ENCODE data around the gene SRP68. TPM values are rescaled to one million over a fixed set of nuclear protein-coding genes. Genes with fewer than 3 reads are reported as not detected.

The SRP68 gene
- total RNA-seq, result 19.5 and 24.0 TPM in 2 replicates

GRCh38 chr17:76072148-76072858 lies at the start of gene SRP68:
Gene SRP68, minus strand, starts transcription at chr17:76072517. Its CDS starts 26 bp downstream, at chr17:76072491.

GRCh38 chr17:76103274-76104139 lies 31.2 kb upstream of the SRP68 start, which contains the start of gene EXOC7:
Gene EXOC7, minus strand, starts transcription at chr17:76103787. Its CDS starts 95 bp downstream, at chr17:76103692.

GRCh38 chr17:76078860-76079534 lies 6.7 kb upstream of the SRP68 start, which contains the start of gene ZACN:
Gene ZACN, plus strand, starts transcription at chr17:76079182. Its CDS starts 83 bp downstream, at chr17:76079265.

DNA sequence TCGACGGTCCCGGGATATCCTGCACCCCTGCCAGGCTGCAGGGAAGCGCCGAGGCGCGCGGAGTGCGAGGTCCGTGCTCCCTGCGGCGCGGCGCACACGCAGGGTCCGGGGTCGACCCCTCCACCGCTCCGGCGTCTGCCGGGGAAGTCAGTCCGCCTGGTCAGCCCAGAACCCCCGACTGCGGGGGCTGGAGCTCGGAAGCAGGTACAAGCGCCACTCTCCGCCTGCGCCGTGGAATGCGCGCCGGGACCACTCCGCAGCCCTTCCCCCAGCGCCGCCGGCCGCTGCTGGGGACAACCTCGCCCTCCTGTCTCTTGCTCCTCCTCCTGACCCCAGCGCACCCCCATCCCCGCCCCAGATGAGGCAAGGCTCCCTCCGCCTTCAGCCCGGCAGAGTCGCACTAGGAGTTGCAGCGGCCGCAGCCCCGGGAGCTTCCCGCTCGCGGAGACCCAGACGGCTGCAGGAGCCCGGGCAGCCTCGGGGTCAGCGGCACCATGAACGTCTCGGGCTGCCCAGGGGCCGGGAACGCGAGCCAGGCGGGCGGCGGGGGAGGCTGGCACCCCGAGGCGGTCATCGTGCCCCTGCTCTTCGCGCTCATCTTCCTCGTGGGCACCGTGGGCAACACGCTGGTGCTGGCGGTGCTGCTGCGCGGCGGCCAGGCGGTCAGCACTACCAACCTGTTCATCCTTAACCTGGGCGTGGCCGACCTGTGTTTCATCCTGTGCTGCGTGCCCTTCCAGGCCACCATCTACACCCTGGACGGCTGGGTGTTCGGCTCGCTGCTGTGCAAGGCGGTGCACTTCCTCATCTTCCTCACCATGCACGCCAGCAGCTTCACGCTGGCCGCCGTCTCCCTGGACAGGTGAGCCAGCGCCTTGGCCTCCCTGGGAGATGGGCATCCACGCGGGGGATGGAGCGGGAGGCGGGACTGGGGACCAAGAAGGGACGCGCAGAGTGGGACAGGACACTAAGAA lies 2.4 kb upstream of the SRP68 start, which contains the start of gene GALR2:
Gene GALR2, plus strand, starts transcription at position 392 of the 974 bp plus-strand sequence. Its CDS starts 103 bp downstream, at position 495.

DNA sequence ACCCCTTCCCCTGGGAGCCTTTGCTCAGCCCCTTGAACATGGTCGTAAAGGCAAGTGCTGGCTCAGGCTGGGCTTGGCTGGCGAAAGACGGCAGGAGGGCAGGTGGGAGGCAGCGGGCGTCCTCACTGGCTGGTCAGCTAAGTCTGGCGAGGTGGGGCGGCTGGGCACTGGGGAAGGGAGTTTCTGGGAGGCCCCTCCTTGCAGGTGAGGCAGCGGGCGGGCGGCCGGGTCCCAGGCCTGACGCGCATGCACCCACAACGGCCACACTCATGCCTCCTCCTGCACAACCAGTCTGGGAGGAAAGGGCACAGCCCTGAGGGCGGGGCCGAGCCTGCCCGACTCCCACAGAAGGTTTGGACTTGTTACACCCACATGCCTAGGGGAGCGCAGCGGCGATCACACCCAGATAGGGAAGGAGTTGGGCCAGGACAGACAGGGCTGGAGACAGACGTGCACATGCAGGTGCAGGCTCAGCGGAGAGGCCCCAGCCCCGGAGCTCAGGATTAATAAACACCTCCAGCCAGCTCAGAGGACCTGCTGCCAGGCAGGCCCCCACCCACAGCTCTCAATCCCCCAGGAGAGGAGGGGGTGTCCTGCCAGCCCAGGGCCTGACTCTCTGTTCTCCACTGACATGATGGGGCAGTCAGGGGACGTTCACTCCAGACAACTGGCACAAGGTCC lies 45.0 kb downstream of the SRP68 start, which contains the start of gene EVPL:
Gene EVPL, minus strand, starts transcription at position 148 of the 681 bp plus-strand sequence. Its CDS starts 108 bp downstream, at position 40.

GRCh38 chr17:76000755-76001521 lies 71.4 kb downstream of the SRP68 start, which contains the start of gene CDK3:
Gene CDK3, plus strand, starts transcription at chr17:76000855. Its CDS starts 571 bp downstream, at chr17:76001426.

Other genes with a start within 250 kb of the SRP68 start
- 1.1 TPM in 1 of 2 replicates, not detected in the other for gene UNC13D, start 228.1 kb downstream of the SRP68 start, total RNA-seq
- 56.7 and 67.0 TPM in 2 replicates for gene WBP2, start 217.2 kb downstream of the SRP68 start, total RNA-seq
- gene TRIM47, start 193.9 kb downstream of the SRP68 start, total RNA-seq, result 32.5 and 56.4 TPM in 2 replicates
- 19.1 and 20.6 TPM in 2 replicates for gene TRIM65, start 175.6 kb downstream of the SRP68 start, total RNA-seq
- 12.3 and 15.7 TPM in 2 replicates for gene MRPL38, start 167.6 kb downstream of the SRP68 start, total RNA-seq
- 5.1 and 7.6 TPM in 2 replicates for gene FBF1, start 131.5 kb downstream of the SRP68 start, total RNA-seq
- 16.4 and 32.4 TPM in 2 replicates for gene ACOX1, start 93.4 kb downstream of the SRP68 start, total RNA-seq
- 21.8 and 29.6 TPM in 2 replicates for gene TEN1, start 93.3 kb downstream of the SRP68 start, total RNA-seq
- gene CDK3, start 71.7 kb downstream of the SRP68 start, total RNA-seq, result 2.2 TPM in 1 of 2 replicates, not detected in the other
- gene EVPL, start 45.2 kb downstream of the SRP68 start, total RNA-seq, result not detected in 2 replicates
- not detected in 2 replicates for gene GALR2, start 2.3 kb upstream of the SRP68 start, total RNA-seq
- gene ZACN, start 6.7 kb upstream of the SRP68 start, total RNA-seq, result not detected in 2 replicates
- 56.0 and 56.1 TPM in 2 replicates for gene EXOC7, start 31.3 kb upstream of the SRP68 start, total RNA-seq
- gene FOXJ1, start 68.7 kb upstream of the SRP68 start, total RNA-seq, result not detected in 2 replicates
- 0.16 TPM in 1 of 2 replicates, not detected in the other for gene RNF157, start 168.0 kb upstream of the SRP68 start, total RNA-seq
- gene UBALD2, start 192.8 kb upstream of the SRP68 start, total RNA-seq, result 1.3 and 5.5 TPM in 2 replicates
- 0.65 and 1.4 TPM in 2 replicates for gene QRICH2, start 235.8 kb upstream of the SRP68 start, total RNA-seq